HS-5 (cell line): ENCODE measurements around the gene HGD.
A peak's percentile ranks its signal among the peaks of the same experiment; 100 is the strongest.
"Not testable (repeated sequence)": the region's sequence is repeated elsewhere in the genome, so short reads cannot be mapped to it uniquely, and the experiment has no call there.

Experiments
- DNase-seq: peaks from one replicate; pipeline ENCODE4 v3.0.0-alpha.2; 2012; ENCODE audit warnings: low read depth

HGD gene

GRCh38 chr3:120680193-120680894, 1.7 kb downstream of the HGD start:
- DNase-seq, result no peak

GRCh38 chr3:120678984-120679383, 3.1 kb downstream of the HGD start:
- no peak for DNase-seq

- peak; percentile 11 for DNase-seq
Measured at GRCh38 chr3:120678331-120678947, 3.6 kb downstream of the HGD start.

- DNase-seq, result not testable (repeated sequence)
Measured at GRCh38 chr3:120677193-120677592, 4.8 kb downstream of the HGD start.

GRCh38 chr3:120673116-120673515, 8.9 kb downstream of the HGD start:
- DNase-seq, result no peak

GRCh38 chr3:120670576-120670975, 11.5 kb downstream of the HGD start:
- no peak for DNase-seq

GRCh38 chr3:120664926-120665325, 17.1 kb downstream of the HGD start:
- no peak for DNase-seq

GRCh38 chr3:120661945-120662344, 20.1 kb downstream of the HGD start:
- DNase-seq, result no peak

- DNase-seq, result no peak
Measured at GRCh38 chr3:120661106-120661905, 20.7 kb downstream of the HGD start.

- DNase-seq, result no peak
Measured at GRCh38 chr3:120659834-120660233, 22.2 kb downstream of the HGD start.

GRCh38 chr3:120659285-120659684, 22.8 kb downstream of the HGD start:
- no peak for DNase-seq

- DNase-seq, result no peak
Measured at GRCh38 chr3:120652896-120653545, 29.0 kb downstream of the HGD start.

GRCh38 chr3:120652281-120652680, 29.8 kb downstream of the HGD start:
- DNase-seq, result no peak

- no peak for DNase-seq
Measured at GRCh38 chr3:120650311-120650710, 31.7 kb downstream of the HGD start.

- no peak for DNase-seq
Measured at GRCh38 chr3:120649830-120650233, 32.2 kb downstream of the HGD start.

GRCh38 chr3:120648290-120648689, 33.7 kb downstream of the HGD start:
- DNase-seq, result no peak

GRCh38 chr3:120646771-120647432, 35.1 kb downstream of the HGD start:
- DNase-seq, result no peak

- DNase-seq, result no peak
Measured at GRCh38 chr3:120645083-120645845, 36.8 kb downstream of the HGD start.

- no peak for DNase-seq
Measured at GRCh38 chr3:120642368-120642948, 39.6 kb downstream of the HGD start.

- no peak for DNase-seq
Measured at GRCh38 chr3:120641696-120642246, 40.3 kb downstream of the HGD start.

GRCh38 chr3:120640231-120640630, 41.8 kb downstream of the HGD start:
- DNase-seq, result no peak
